ENCODE measurements around the gene CTNS. TPM values are rescaled to one million over a fixed set of nuclear protein-coding genes. Genes with fewer than 3 reads are reported as not detected.

CTNS gene
- total and polyA plus RNA-seq, 9 donors, result 10.1 to 23.3 (median 14.5) TPM

GRCh38 chr17:3613124-3613523, 23.4 kb upstream of the CTNS start:
- WGBS, 3 donors, result 93% methylated on average over 6 of the region's 6 CpGs

GRCh38 chr17:3615160-3615870, 21.2 kb upstream of the CTNS start:
- no peaks in the 10 kb centered on the region for H3K9me3 ChIP-seq
- WGBS, 3 donors, result 93 to 95% (median 94%) methylated on average over 18 of the region's 18 CpGs
- no peak overlapping the region for H3K4me3 ChIP-seq
- intact Hi-C loops (cut with DNase I), result no loop called here
- H3K36me3 ChIP-seq, result no peaks in the 10 kb centered on the region
- TF ChIP-seq CTCF (IDR thresholded peaks at IDR 0.05) (no peak), POLR2A (IDR thresholded peaks at IDR 0.05) (no peak), EP300 (IDR thresholded peaks at IDR 0.05) (no peak)
- H3K27ac ChIP-seq, result no peak overlapping the region
- no peak for DNase-seq
- H3K4me1 ChIP-seq (ENCODE audit: insufficient read depth), result no peaks in the 10 kb centered on the region
- H3K27me3 ChIP-seq, result no peaks in the 10 kb centered on the region

More at GRCh38 chr17:3613124-3613523, 23.4 kb upstream of the CTNS start:
- Histone ChIP-seq H3K27me3 (no peaks in the 10 kb centered on the region), H3K9me3 (no peaks in the 10 kb centered on the region), H3K36me3 (no peaks in the 10 kb centered on the region), H3K27ac (no peak overlapping the region), H3K4me3 (no peak overlapping the region), H3K4me1 (ENCODE audit: insufficient read depth) (no peaks in the 10 kb centered on the region)
- DNase-seq, result no peak
- TF ChIP-seq CTCF (IDR thresholded peaks at IDR 0.05), result no peak
- TF ChIP-seq POLR2A (IDR thresholded peaks at IDR 0.05), result no peak
- TF ChIP-seq EP300 (IDR thresholded peaks at IDR 0.05), result no peak
- intact Hi-C loops (cut with DNase I), result no loop called here

- TF ChIP-seq POLR2A (IDR thresholded peaks at IDR 0.05) (no peak), EP300 (IDR thresholded peaks at IDR 0.05) (no peak), CTCF (IDR thresholded peaks at IDR 0.05) (no peak)
- DNase-seq, result no peak
- intact Hi-C loops (cut with DNase I), result no loop called here
- Histone ChIP-seq H3K36me3 (no peaks in the 10 kb centered on the region), H3K4me1 (ENCODE audit: insufficient read depth) (no peaks in the 10 kb centered on the region), H3K9me3 (no peaks in the 10 kb centered on the region), H3K4me3 (no peak overlapping the region), H3K27me3 (no peaks in the 10 kb centered on the region), H3K27ac (no peak overlapping the region)
- WGBS, 3 donors, result 94 to 95% (median 95%) methylated on average over 8 of the region's 8 CpGs
Measured at GRCh38 chr17:3621146-3621720, 15.3 kb upstream of the CTNS start.

GRCh38 chr17:3622977-3623594, 13.5 kb upstream of the CTNS start:
- Histone ChIP-seq H3K36me3 (no peaks in the 10 kb centered on the region), H3K27ac (no peak overlapping the region), H3K9me3 (no peaks in the 10 kb centered on the region), H3K27me3 (no peaks in the 10 kb centered on the region), H3K4me1 (ENCODE audit: insufficient read depth) (peaks cover 2% of the 10 kb centered on the region), H3K4me3 (no peak overlapping the region)
- intact Hi-C loops (cut with DNase I), result no loop called here
- no peak for DNase-seq
- TF ChIP-seq CTCF (IDR thresholded peaks at IDR 0.05) (no peak), EP300 (IDR thresholded peaks at IDR 0.05) (no peak), POLR2A (IDR thresholded peaks at IDR 0.05) (no peak)
- WGBS, 3 donors, result 93 to 95% (median 95%) methylated on average over 16 of the region's 16 CpGs
